WERI-Rb-1 (cell line): ENCODE data around the gene CANT1.

Experiments
- DNase-seq: peaks from one replicate; pipeline ENCODE4 v3.0.0-alpha.2; 2020
- H3K27ac ChIP-seq: fragments of 250-450 bp; sonication (Bioruptor Pico); 2 replicates; pipeline ENCODE4 v1.5.1; 2020; ENCODE audit warnings: mild to moderate bottlenecking, moderate library complexity
- H3K27me3 ChIP-seq: fragments of 250-450 bp; sonication (Bioruptor Pico); 2 replicates; pipeline ENCODE4 v1.5.1; 2021; ENCODE audit warnings: mild to moderate bottlenecking, low read depth, moderate library complexity; ENCODE audit not compliant: insufficient read depth, severe bottlenecking
- H3K36me3 ChIP-seq: fragments of 250-450 bp; sonication (Bioruptor Pico); 2 replicates; pipeline ENCODE4 v1.5.1; 2020; ENCODE audit warnings: mild to moderate bottlenecking, moderate library complexity
- H3K4me3 ChIP-seq: 2 replicates; pipeline ENCODE4 v1.5.1; 2011; ENCODE audit warnings: low read depth, mild to moderate bottlenecking, control low read depth, low read length
- H3K9me3 ChIP-seq: fragments of 250-450 bp; sonication (Bioruptor Pico); 2 replicates; pipeline ENCODE4 v1.5.1; 2021; ENCODE audit warnings: mild to moderate bottlenecking, moderate library complexity; ENCODE audit not compliant: severe bottlenecking
- TF ChIP-seq, protein P1 (sequence below): IDR thresholded peaks from 2 replicates; pipeline ENCODE4 v1.5.1; 2011; ENCODE audit warnings: low read depth, mild to moderate bottlenecking, control low read depth, inconsistent platforms, low read length

The CANT1 gene

DNA sequence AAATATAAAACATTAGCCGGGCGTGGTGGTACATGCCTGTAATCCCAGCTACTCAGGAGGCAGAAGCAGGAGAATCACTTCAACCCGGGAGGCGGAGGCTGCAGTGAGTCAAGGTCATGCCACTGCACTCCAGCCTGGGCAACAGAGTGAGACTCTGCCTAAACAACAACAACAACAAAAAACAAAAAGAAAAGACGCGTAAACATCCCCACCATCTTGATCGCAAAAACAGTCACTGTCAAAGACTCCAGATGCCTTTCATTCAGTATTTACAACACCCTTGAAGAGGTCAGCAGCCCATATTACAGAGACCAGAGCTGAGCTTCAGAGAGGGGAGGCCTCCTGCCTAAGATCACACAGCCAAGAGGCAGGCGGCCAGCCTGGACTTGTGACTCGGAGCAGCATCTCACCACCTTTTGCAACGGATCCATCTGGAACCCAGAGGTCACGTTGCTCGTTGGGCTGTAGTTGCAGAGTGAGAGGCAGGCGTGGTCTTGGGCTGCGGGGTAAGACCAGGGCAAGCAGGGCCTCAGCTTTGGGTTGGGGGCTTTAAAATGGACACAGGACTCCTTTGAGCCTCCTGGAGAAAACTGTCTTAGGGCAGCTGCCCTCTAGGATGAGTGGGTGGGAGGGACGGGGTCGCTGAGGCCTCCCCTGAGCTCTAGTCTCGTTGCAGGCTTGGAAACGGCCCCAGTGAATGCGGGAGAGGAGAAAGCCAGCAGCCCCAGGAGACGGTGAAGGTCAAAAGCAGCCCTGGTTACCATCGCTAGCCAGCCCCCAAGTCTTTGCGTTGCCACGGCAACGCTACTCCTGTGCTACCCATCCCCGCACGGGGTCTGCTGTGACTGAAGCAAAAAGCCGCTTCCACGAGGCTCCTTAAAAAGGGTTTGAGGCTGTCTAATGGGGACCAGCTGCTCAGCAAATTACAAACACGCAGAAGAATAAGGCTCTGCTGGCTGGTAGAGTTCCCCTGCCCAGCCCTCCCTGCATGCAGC lies 55.9 kb downstream of the CANT1 start:
- H3K9me3 ChIP-seq: peaks cover 28% of the 10 kb centered on the region
- H3K36me3 ChIP-seq: no peaks in the 10 kb centered on the region; the same call in 1 of the 2 replicates
- TF ChIP-seq, protein P1, sequence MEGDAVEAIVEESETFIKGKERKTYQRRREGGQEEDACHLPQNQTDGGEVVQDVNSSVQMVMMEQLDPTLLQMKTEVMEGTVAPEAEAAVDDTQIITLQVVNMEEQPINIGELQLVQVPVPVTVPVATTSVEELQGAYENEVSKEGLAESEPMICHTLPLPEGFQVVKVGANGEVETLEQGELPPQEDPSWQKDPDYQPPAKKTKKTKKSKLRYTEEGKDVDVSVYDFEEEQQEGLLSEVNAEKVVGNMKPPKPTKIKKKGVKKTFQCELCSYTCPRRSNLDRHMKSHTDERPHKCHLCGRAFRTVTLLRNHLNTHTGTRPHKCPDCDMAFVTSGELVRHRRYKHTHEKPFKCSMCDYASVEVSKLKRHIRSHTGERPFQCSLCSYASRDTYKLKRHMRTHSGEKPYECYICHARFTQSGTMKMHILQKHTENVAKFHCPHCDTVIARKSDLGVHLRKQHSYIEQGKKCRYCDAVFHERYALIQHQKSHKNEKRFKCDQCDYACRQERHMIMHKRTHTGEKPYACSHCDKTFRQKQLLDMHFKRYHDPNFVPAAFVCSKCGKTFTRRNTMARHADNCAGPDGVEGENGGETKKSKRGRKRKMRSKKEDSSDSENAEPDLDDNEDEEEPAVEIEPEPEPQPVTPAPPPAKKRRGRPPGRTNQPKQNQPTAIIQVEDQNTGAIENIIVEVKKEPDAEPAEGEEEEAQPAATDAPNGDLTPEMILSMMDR: no peak
- H3K27ac ChIP-seq: no peak overlapping the region
- no peak overlapping the region for H3K4me3 ChIP-seq
- DNase-seq: no peak
- H3K27me3 ChIP-seq: no peaks in the 10 kb centered on the region

DNA sequence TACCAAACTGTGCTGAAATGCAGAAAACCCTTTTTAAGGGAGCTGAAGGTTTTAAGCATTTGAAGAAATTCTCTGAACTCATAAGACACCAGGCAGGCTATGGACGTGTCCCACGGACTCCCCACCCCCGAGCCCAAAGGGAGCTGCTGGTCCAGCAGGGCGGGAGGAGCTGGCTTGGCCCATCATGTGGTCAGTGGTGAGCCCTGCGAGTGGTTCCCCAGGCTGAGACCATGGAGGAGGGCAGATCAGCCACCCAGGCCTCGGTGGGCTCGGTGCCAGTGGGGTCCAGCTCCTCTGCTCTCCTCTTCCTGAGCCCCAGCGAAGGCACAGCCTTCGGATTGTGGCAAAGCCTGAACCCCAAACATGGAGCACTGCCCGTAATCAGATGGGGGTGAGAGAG lies 56.9 kb downstream of the CANT1 start:
- Histone ChIP-seq H3K27me3 (no peaks in the 10 kb centered on the region), H3K9me3 (peaks cover 28% of the 10 kb centered on the region), H3K36me3 (no peaks in the 10 kb centered on the region; the same call in 1 of the 2 replicates), H3K27ac (no peak overlapping the region), H3K4me3 (no peak overlapping the region)
- TF ChIP-seq, protein P1: no peak
- no peak for DNase-seq

DNA sequence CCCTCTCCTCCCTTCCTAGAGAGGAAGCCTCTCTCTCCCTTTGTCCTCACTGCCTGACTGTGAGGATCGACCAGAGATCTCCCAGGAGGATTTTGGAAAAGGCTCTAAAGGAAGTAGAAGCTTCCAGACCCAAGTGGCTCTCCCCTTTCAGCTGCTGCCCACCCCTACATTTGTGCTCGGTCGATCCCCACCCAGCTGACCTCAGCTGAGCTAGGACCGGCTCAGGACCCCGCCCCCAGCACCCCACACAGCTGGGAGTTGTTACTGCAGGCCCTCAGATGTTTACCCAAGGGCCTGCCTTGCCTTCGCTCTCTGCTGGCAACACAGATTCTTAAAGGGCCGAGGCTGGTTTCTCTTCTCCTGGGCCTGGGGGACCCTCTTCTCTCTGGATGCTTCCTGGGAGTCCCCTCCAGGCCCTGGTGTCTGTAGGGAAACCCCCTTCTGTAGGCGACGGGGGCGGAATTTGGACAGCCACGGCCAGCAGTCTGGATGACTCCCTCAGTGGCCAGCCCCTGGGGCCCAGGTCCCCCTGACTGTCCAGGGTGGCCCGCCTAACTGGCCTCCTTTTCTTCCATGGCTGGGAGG lies 57.5 kb downstream of the CANT1 start:
- Histone ChIP-seq H3K27me3 (no peaks in the 10 kb centered on the region), H3K9me3 (peaks cover 28% of the 10 kb centered on the region), H3K27ac (no peak overlapping the region), H3K4me3 (no peak overlapping the region), H3K36me3 (no peaks in the 10 kb centered on the region; the same call in 1 of the 2 replicates)
- no peak for DNase-seq
- TF ChIP-seq, protein P1: no peak

DNA sequence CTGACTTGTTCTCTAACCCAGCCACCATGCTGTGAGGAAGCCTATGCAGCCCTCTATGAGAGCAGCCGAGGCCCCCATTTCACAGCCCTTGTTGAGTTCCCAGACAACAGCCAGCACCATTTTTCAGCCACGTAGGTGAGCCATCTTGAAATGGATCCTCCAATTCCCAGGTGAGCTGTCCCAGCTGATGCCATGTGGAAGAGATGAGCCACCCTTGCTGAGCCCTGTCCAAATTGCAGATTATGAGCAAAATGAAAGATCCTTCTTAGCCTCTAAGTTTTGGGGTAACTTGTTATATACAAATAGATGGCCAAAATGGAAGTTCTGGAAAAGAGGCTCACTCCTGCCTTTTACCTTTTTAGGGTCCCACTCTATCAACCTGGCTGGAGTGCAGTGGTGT lies 58.7 kb downstream of the CANT1 start:
- no peak overlapping the region for H3K4me3 ChIP-seq
- H3K9me3 ChIP-seq: peaks cover 28% of the 10 kb centered on the region
- TF ChIP-seq, protein P1: no peak
- no peaks in the 10 kb centered on the region for H3K27me3 ChIP-seq
- H3K36me3 ChIP-seq: no peaks in the 10 kb centered on the region; the same call in 1 of the 2 replicates
- no peak overlapping the region for H3K27ac ChIP-seq
- no peak for DNase-seq

DNA sequence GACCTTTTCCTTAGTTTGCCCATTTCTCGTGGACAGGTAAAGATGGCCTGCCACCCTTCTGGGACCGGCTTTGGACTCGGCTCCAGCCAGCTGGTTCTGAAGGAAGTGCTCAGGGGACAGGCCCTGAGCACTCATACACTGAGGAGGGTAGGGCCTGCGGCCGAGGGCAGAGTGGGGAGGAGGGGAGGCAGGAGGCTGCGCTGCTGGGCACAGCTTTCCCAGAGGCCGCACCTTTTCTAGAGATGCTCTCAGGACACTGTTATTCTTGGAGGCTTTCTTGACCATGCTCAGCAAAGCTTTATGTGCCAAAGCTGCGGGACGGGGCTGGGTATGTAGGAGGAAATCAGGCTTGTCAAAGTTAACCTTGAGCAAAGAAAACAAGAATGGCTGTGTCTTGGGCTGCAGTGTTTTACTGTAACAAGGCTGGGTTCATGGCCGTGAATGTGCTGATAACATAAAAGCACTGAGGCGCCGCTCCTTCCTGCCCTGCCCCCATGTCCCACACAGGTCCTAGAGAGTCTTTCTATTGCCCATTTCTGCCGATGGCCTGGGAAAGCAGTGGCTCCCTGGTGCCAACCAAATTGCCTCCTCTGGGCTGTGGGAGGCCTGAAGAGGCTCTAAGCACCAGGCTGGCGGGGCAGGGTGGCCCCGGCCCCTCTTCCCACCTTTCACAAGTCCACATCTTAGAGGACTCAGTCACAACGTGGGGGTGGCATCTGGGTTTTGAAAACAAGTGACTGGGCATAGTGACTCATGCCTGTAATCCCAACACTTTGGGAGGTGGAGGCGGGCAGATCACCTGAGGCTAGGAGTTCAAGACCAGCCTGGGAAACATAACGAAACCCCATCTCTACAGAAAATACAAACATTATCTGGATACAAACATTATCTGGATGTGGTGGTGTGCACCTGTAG lies 62.1 kb downstream of the CANT1 start:
- no peak for DNase-seq
- H3K9me3 ChIP-seq: peaks cover 28% of the 10 kb centered on the region
- no peak overlapping the region for H3K27ac ChIP-seq
- no peak overlapping the region for H3K4me3 ChIP-seq
- TF ChIP-seq, protein P1: no peak
- H3K36me3 ChIP-seq: no peaks in the 10 kb centered on the region; the same call in 1 of the 2 replicates
- H3K27me3 ChIP-seq: no peaks in the 10 kb centered on the region
